IMR-90 (cell line): ENCODE measurements around the gene ZNF280B. TPM values are rescaled to one million over a fixed set of nuclear protein-coding genes. Genes with fewer than 3 reads are reported as not detected.

Experiments
- ATAC-seq: fragments of 200-7000 bp; cut with Tn5 transposase; 2 replicates; pipeline ENCODE4 v1.9.1; 2020; ENCODE audit warnings: low read depth, mild to moderate bottlenecking, moderate library complexity
- BruUV-seq: library from RNA; stranded (reverse); fragments of 400-500 nt; replicated peaks from 2 replicates; lab custom pipeline; 2021; lab: Mats Ljungman, UMichigan
- CTCF ChIA-PET: fragments of 300-600 bp; formaldehyde crosslinking; extraction: SDS; loops from one replicate; lab custom pipeline; 2021; ENCODE audit warnings: antibody characterized with exemption; lab: Yijun Ruan, JAX
- POLR2A ChIA-PET: fragments of 300-600 bp; sonication (Branson Sonifier 250); formaldehyde crosslinking; loops from one replicate; lab custom pipeline; 2022; ENCODE audit warnings: antibody characterized with exemption; ENCODE audit not compliant: unreplicated experiment; lab: Charles Lee
- DNase-seq: peaks from one replicate; pipeline ENCODE4 v3.0.0; 2013
- H2AFZ ChIP-seq: replicated peaks from 2 replicates; pipeline ENCODE3; 2013; ENCODE audit warnings: low read length, mild to moderate bottlenecking; ENCODE audit not compliant: poor library complexity
- H2AK5ac ChIP-seq: 2 replicates; pipeline ENCODE4 v1.6.1; 2013; ENCODE audit warnings: low read depth, low read length, inconsistent platforms
- H2AK9ac ChIP-seq: replicated peaks from 2 replicates; pipeline ENCODE3; 2013; ENCODE audit warnings: mild to moderate bottlenecking, low read depth, low read length, moderate library complexity; ENCODE audit not compliant: poor library complexity
- H2BK120ac ChIP-seq: 2 replicates; pipeline ENCODE4 v1.6.1; 2013; ENCODE audit warnings: low read depth, low read length, inconsistent platforms
- H2BK15ac ChIP-seq: 3 replicates; pipeline ENCODE4 v1.6.1; 2013; ENCODE audit warnings: low read depth, low read length, inconsistent platforms
- H2BK20ac ChIP-seq: 2 replicates; pipeline ENCODE4 v1.6.1; 2013; ENCODE audit warnings: low read depth, mild to moderate bottlenecking, inconsistent platforms, low read length, moderate library complexity
- H2BK5ac ChIP-seq: 2 replicates; pipeline ENCODE4 v1.6.1; 2013; ENCODE audit warnings: mild to moderate bottlenecking, low read depth, low read length, inconsistent platforms; ENCODE audit not compliant: poor library complexity, severe bottlenecking
- H3K14ac ChIP-seq: replicated peaks from 2 replicates; pipeline ENCODE4 v1.6.1; 2013; ENCODE audit warnings: low read depth, low read length, inconsistent platforms
- H3K18ac ChIP-seq: 2 replicates; pipeline ENCODE4 v1.6.1; 2013; ENCODE audit warnings: low read depth, low read length, control low read depth
- H3K23ac ChIP-seq: 2 replicates; pipeline ENCODE4 v1.6.1; 2013; ENCODE audit warnings: low read depth, low read length, inconsistent platforms
- H3K27ac ChIP-seq: 2 replicates; pipeline ENCODE4 v1.5.1; 2013; ENCODE audit warnings: mild to moderate bottlenecking, control low read depth, low read length; ENCODE audit not compliant: insufficient read depth
- H3K27me3 ChIP-seq: 2 replicates; pipeline ENCODE4 v1.6.1; 2013; ENCODE audit warnings: low read length; ENCODE audit not compliant: control insufficient read depth, insufficient read depth
- H3K36me3 ChIP-seq: 2 replicates; pipeline ENCODE4 v1.6.1; 2013; ENCODE audit warnings: low read length, mixed read lengths; ENCODE audit not compliant: control insufficient read depth, insufficient read depth
- H3K4ac ChIP-seq: 2 replicates; pipeline ENCODE4 v1.6.1; 2013; ENCODE audit warnings: low read depth, low read length, inconsistent platforms
- H3K4me1 ChIP-seq: 2 replicates; pipeline ENCODE4 v1.6.1; 2013; ENCODE audit warnings: low read length, mixed read lengths; ENCODE audit not compliant: control insufficient read depth, insufficient read depth
- H3K4me2 ChIP-seq: 2 replicates; pipeline ENCODE4 v1.6.1; 2013; ENCODE audit warnings: low read depth, mild to moderate bottlenecking, control low read depth, low read length, moderate library complexity
- H3K4me3 ChIP-seq: 2 replicates; pipeline ENCODE4 v1.5.1; 2013; ENCODE audit warnings: low read depth, mild to moderate bottlenecking, control low read depth, low read length, moderate library complexity; ENCODE audit not compliant: insufficient read depth
- H3K56ac ChIP-seq: 2 replicates; pipeline ENCODE4 v1.6.1; 2013; ENCODE audit warnings: low read length, inconsistent platforms; ENCODE audit not compliant: insufficient read depth; ENCODE audit errors: extremely low read depth
- H3K79me1 ChIP-seq, 2 experiments: 2 replicates each; pipeline ENCODE4 v1.6.1; 2013; ENCODE audit warnings: low read length in 2 of 2, inconsistent platforms in 1 of 2, low read depth in 1 of 2
- H3K9ac ChIP-seq: 2 replicates; pipeline ENCODE4 v1.6.1; 2013; ENCODE audit warnings: low read depth, low read length, control low read depth
- H3K9me1 ChIP-seq: 2 replicates; pipeline ENCODE4 v1.6.1; 2013; ENCODE audit warnings: low read length, inconsistent platforms; ENCODE audit not compliant: insufficient read depth
- H3K9me3 ChIP-seq: 2 replicates; pipeline ENCODE4 v1.6.1; 2013; ENCODE audit warnings: low read length; ENCODE audit not compliant: control insufficient read depth, insufficient read depth
- H4K20me1 ChIP-seq: 2 replicates; pipeline ENCODE4 v1.6.1; 2013; ENCODE audit warnings: low read length, inconsistent platforms; ENCODE audit not compliant: insufficient read depth
- H4K5ac ChIP-seq: 2 replicates; pipeline ENCODE4 v1.6.1; 2013; ENCODE audit warnings: mild to moderate bottlenecking, low read depth, low read length, control low read depth
- H4K8ac ChIP-seq, 2 experiments: 2 replicates each; pipeline ENCODE4 v1.6.1; 2013; ENCODE audit warnings: low read depth in 2 of 2, low read length in 2 of 2, control low read depth in 1 of 2, inconsistent platforms in 1 of 2
- H4K91ac ChIP-seq: 2 replicates; pipeline ENCODE4 v1.6.1; 2013; ENCODE audit warnings: low read depth, low read length, inconsistent platforms; ENCODE audit not compliant: insufficient read depth
- BHLHE40 ChIP-seq: fragments of 150-350 bp; IDR thresholded peaks from 2 replicates; pipeline ENCODE4 v1.6.1; 2016; ENCODE audit warnings: mild to moderate bottlenecking, low read depth, low read length
- CEBPB ChIP-seq: IDR thresholded peaks from 2 replicates; pipeline ENCODE4 v1.6.1; 2012; ENCODE audit warnings: low read depth, low read length, improper control_type of control experiment
- CHD1 ChIP-seq: IDR thresholded peaks from 2 replicates; pipeline ENCODE4 v1.6.1; 2012; ENCODE audit warnings: low read depth, low read length, improper control_type of control experiment
- FOS ChIP-seq: fragments of 150-350 bp; IDR thresholded peaks from 2 replicates; pipeline ENCODE4 v1.6.1; 2016; ENCODE audit warnings: low read depth, low read length
- MAZ ChIP-seq: IDR thresholded peaks from 2 replicates; pipeline ENCODE4 v1.6.1; 2012; ENCODE audit warnings: low read depth, mild to moderate bottlenecking, low read length, improper control_type of control experiment, moderate library complexity, borderline replicate concordance
- RCOR1 ChIP-seq: IDR thresholded peaks from 2 replicates; pipeline ENCODE4 v1.6.1; 2012; ENCODE audit warnings: mild to moderate bottlenecking, low read length, improper control_type of control experiment; ENCODE audit not compliant: insufficient replicate concordance
- SMC3 ChIP-seq: fragments of 150-350 bp; IDR thresholded peaks from 2 replicates; pipeline ENCODE4 v1.6.1; 2016; ENCODE audit warnings: low read depth, mild to moderate bottlenecking, antibody characterized with exemption, low read length, moderate library complexity
- WGBS, 2 experiments: methylation state at CpG; one replicate each; pipeline versions ENCODE4 v1.1.5 to v1.1.7; 2013; ENCODE audit warnings: missing lambda C conversion rate in 2 of 2; ENCODE audit not compliant: insufficient read length in 1 of 2; ENCODE audit errors: extremely low coverage in 2 of 2; 5-methylcytosine and 5-hydroxymethylcytosine counted together
- dilution Hi-C: fragments of 300-500 bp; cut with HindIII; formaldehyde crosslinking; loops from one replicate; pipeline ENCODE4 v1.14.3; 2018; ENCODE audit warnings: low sequenced_read_pairs; ENCODE audit not compliant: unreplicated experiment
- in situ Hi-C: fragments of 300-500 bp; cut with MboI; formaldehyde crosslinking; loops from 3 replicates; pipeline ENCODE4 v1.14.3; 2019; ENCODE audit warnings: low sequenced_read_pairs, inconsistent platforms, mixed read lengths
- intact Hi-C: fragments of 100-400 bp; cut with micrococcal nuclease; formaldehyde crosslinking; loops from 2 replicates; pipeline ENCODE4 v1.10.0; 2022
- polyA plus RNA-seq, 3 experiments: library from polyadenylated mRNA; depleted of rRNA; stranded (reverse); fragments of >200 nt; gene quantifications; 2 replicates each; pipeline ENCODE4 v1.2.3, GENCODE V29; 2012; ENCODE audit warnings: low replicate concordance in 1 of 3
- total RNA-seq: library from RNA; depleted of rRNA; stranded (reverse); fragments of >200 nt; gene quantifications from 2 replicates; pipeline ENCODE4 v1.2.3, GENCODE V29; 2012

ZNF280B gene
- total and polyA plus RNA-seq, 2 of the 4 experiments (the other 2 are of a cell fraction) = 0.65 to 1.4 TPM

DNA sequence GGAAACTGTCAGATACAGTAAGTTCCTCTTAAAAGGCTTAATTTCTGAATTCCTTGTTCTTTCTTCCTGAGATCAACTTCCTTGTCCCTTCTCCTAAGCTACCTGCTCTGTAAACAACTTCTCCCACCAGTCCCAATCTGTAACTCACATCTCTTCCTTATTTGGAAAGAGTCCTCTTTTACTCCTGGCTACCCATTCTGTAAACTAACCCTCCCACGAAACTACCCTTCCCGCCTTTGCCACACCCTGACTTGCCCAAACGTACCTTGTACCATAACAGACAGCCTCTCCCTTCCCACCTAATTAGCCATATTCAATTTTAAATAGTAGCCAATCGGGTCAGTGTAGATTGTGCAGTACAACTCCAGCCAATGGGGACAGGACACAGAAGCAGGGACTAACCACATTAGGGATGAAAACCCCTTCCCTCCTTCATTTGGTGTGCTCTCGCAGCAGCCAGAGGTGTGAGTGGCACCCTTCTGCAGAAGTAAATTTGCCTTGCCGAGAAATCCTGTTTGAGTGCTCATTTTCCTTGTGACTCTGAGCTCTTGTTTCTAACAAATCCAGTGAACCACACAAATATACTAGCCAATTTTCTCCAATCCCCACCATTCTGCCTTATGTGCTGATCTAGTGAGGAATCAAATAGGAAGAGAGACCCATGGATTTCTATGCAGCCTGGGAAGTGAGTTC, 49.5 kb downstream of the ZNF280B start:
- Histone ChIP-seq H3K4me3 (no peak overlapping the region), H2BK5ac (no peak overlapping the region), H4K8ac (no peak overlapping the region), H4K20me1 (no peaks in the 10 kb centered on the region), H2BK20ac (no peak overlapping the region), H3K56ac (no peak overlapping the region), H3K14ac (no peak overlapping the region), H4K91ac (no peak overlapping the region), H3K27ac (no peak overlapping the region), H3K4me1 (no peaks in the 10 kb centered on the region), H4K5ac (no peak overlapping the region), H3K4ac (no peak overlapping the region), H3K27me3 (no peaks in the 10 kb centered on the region; the same call in 1 of the 2 replicates), H3K23ac (no peak overlapping the region), H3K79me1 (no peaks in the 10 kb centered on the region), H2BK120ac (no peak overlapping the region), H3K9me3 (peaks cover 11% of the 10 kb centered on the region), H3K36me3 (no peaks in the 10 kb centered on the region), H2AK5ac (no peak overlapping the region), H3K9ac (no peak overlapping the region), H3K9me1 (no peaks in the 10 kb centered on the region), H2BK15ac (no peak overlapping the region), H2AFZ (no peak overlapping the region), H2AK9ac (no peak overlapping the region), H3K4me2 (no peak overlapping the region), H3K18ac (no peak overlapping the region)
- intact Hi-C loops (no loop called here), dilution Hi-C loops (no loop called here), in situ Hi-C loops (no loop called here)
- POLR2A ChIA-PET = no interaction called here
- ATAC-seq (no peak), DNase-seq (no peak)
- TF ChIP-seq RCOR1 = no peak
- no peak for TF ChIP-seq CEBPB
- TF ChIP-seq MAZ = no peak
- no peak for TF ChIP-seq SMC3
- no peak for TF ChIP-seq FOS
- no peak for TF ChIP-seq CHD1
- no peak for TF ChIP-seq BHLHE40
- CTCF ChIA-PET = no interaction called here
- 70% methylated on average over 2 of the region's 6 CpGs; no CpG with 5 or more reads in 1 of the 2 experiments for WGBS, 2 experiments
- BruUV-seq = no TSS peak
